ENCODE results near the gene EYS. TPM values are rescaled to one million over a fixed set of nuclear protein-coding genes. Genes with fewer than 3 reads are reported as not detected.

Gene EYS
- polyA plus RNA-seq, 1 of the 3 experiments (the other 2 are of a cell fraction): 0.05 TPM

DNA sequence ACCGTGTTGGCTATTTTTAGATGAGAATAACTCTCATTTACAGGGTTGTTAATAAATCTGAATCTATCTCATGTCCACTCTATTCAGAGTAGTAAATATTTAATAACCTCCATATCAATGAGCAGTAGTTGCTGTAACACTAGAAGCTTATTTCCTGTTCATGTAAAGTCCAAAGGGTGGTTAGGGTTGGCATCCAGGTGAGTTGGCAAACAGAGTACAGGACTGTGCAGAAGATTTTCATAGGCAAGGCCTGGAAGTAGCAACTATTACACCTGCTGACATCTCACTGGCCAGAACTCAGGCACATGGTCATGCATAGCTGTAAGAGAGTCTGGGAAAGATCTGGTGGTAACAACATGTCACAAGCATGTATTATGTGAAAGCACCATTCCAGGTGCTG is 1923.9 kb downstream of the EYS start:
- 88% methylated on average over 1 of the region's 1 CpG for WGBS (ENCODE audit: low lambda C conversion rate)
- POLR2A ChIA-PET: interaction anchor here (0.7 kb wide), 1 partner anchor 149 kb away, joined by 3 read pairs; no protein-coding TSS in a partner anchor

DNA sequence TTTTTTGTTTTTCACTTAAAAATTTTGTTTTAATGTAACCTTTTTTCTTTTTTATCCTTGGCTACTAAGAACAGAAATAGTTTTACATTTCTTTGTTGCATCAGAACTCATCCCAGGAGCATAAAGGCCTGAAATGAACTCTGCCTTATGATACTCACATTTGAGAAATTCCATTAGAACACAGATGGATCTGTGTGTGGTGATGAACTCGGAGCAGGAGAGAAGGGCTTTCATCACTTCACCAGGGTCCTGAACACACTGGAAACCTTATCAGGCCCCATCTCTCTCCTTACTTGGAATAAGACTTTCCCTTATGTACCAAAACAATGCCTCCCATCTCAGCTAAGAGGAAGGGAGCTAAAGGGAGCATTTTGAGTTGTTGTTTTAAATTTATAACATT is 1932.1 kb downstream of the EYS start:
- Histone ChIP-seq H3K9me3 (no peaks in the 10 kb centered on the region), H3K4me3 (ENCODE audit: low read depth in 2 of 2, low read length in 1 of 2) (no peak overlapping the region), H3F3A (replicated peaks; ENCODE audit: insufficient read depth) (no peaks in the 10 kb centered on the region), H3K4me2 (no peak overlapping the region), H3K9ac (no peak overlapping the region), H3K4me1 (ENCODE audit: control insufficient read depth in 1 of 2, insufficient read depth in 2 of 2, low read depth in 1 of 2, low read length in 1 of 2) (no peaks in the 10 kb centered on the region), H3K9me2 (no peaks in the 10 kb centered on the region), H3K27ac (ENCODE audit: low read depth in 2 of 2, low read length in 1 of 2) (no peak overlapping the region), H3K79me2 (ENCODE audit: insufficient read depth) (no peaks in the 10 kb centered on the region), H3K27me3 (ENCODE audit: insufficient read depth) (no peaks in the 10 kb centered on the region), H3K36me3 (replicated peaks in 1 of 2; ENCODE audit: control insufficient read depth in 1 of 2, insufficient read depth in 2 of 2, low read length in 1 of 2) (no peaks in the 10 kb centered on the region), H4K20me1 (ENCODE audit: insufficient read depth) (no peaks in the 10 kb centered on the region), H2AFZ (ENCODE audit: low read depth) (no peak overlapping the region)
- CTCF ChIA-PET: interaction anchor here (1.3 kb wide), 1 partner anchor 11 kb away, joined by 7 read pairs; no protein-coding TSS in a partner anchor
- no peak for DNase-seq
- no peak for TF ChIP-seq JUND (IDR thresholded peaks at IDR 0.05)
- TF ChIP-seq, protein P1, sequence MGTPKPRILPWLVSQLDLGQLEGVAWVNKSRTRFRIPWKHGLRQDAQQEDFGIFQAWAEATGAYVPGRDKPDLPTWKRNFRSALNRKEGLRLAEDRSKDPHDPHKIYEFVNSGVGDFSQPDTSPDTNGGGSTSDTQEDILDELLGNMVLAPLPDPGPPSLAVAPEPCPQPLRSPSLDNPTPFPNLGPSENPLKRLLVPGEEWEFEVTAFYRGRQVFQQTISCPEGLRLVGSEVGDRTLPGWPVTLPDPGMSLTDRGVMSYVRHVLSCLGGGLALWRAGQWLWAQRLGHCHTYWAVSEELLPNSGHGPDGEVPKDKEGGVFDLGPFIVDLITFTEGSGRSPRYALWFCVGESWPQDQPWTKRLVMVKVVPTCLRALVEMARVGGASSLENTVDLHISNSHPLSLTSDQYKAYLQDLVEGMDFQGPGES (IDR thresholded peaks at IDR 0.05; ENCODE audit: low read depth, low read length): no peak
- TF ChIP-seq, protein P2, sequence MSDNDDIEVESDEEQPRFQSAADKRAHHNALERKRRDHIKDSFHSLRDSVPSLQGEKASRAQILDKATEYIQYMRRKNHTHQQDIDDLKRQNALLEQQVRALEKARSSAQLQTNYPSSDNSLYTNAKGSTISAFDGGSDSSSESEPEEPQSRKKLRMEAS (IDR thresholded peaks at IDR 0.05; ENCODE audit: low read depth): no peak
- no peak for TF ChIP-seq FOXM1 (IDR thresholded peaks at IDR 0.05; ENCODE audit: low read depth)
- 100% methylated on average over 1 of the region's 1 CpG for WGBS (ENCODE audit: low lambda C conversion rate)
- POLR2A ChIA-PET: no interaction called here

More for the DNA sequence above, 1923.9 kb downstream of the EYS start:
- Histone ChIP-seq H3F3A (replicated peaks; ENCODE audit: insufficient read depth) (no peaks in the 10 kb centered on the region), H3K36me3 (replicated peaks in 1 of 2; ENCODE audit: control insufficient read depth in 1 of 2, insufficient read depth in 2 of 2, low read length in 1 of 2) (no peaks in the 10 kb centered on the region), H3K27ac (ENCODE audit: low read depth in 2 of 2, low read length in 1 of 2) (no peak overlapping the region), H3K9me2 (no peaks in the 10 kb centered on the region), H3K79me2 (ENCODE audit: insufficient read depth) (no peaks in the 10 kb centered on the region), H3K4me2 (no peak overlapping the region), H3K4me3 (ENCODE audit: low read depth in 2 of 2, low read length in 1 of 2) (no peak overlapping the region), H3K27me3 (ENCODE audit: insufficient read depth) (no peaks in the 10 kb centered on the region), H4K20me1 (ENCODE audit: insufficient read depth) (no peaks in the 10 kb centered on the region), H3K9me3 (no peaks in the 10 kb centered on the region), H3K4me1 (ENCODE audit: control insufficient read depth in 1 of 2, insufficient read depth in 2 of 2, low read depth in 1 of 2, low read length in 1 of 2) (no peaks in the 10 kb centered on the region), H2AFZ (ENCODE audit: low read depth) (no peak overlapping the region; the same call in 1 of the 2 replicates), H3K9ac (no peak overlapping the region)
- CTCF ChIA-PET: interaction anchor here (0.5 to 3.0 kb wide), 2 partner anchors 19 to 312 kb away, joined by 3 to 13 read pairs; no protein-coding TSS in a partner anchor
- no peak for DNase-seq
- no peak for TF ChIP-seq JUND (IDR thresholded peaks at IDR 0.05)

DNA sequence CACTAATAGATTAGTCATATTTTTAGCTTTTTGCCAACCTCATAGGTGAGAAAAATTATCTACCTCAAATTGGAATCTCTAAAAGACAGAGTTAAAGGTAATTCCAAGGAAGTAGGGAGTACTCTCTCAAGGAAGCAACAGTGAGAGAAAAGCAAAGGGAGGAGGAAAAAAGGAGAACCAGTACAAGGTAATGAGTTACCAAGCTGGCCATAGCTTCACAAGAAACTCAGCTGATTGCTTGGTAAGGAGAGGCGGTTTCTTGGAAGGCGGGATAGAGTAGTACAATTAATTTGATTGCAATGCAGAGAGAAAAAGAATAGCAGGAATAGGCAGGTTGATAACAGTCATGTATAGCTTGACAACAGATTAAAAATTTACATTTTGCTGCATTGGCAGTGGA is 1933.8 kb downstream of the EYS start:
- Histone ChIP-seq H3K27me3 (ENCODE audit: insufficient read depth) (no peaks in the 10 kb centered on the region), H2AFZ (ENCODE audit: low read depth) (no peak overlapping the region), H3K27ac (ENCODE audit: low read depth in 2 of 2, low read length in 1 of 2) (no peak overlapping the region), H3K9me3 (no peaks in the 10 kb centered on the region), H3F3A (replicated peaks; ENCODE audit: insufficient read depth) (no peaks in the 10 kb centered on the region), H3K79me2 (ENCODE audit: insufficient read depth) (no peaks in the 10 kb centered on the region), H3K4me3 (ENCODE audit: low read depth in 2 of 2, low read length in 1 of 2) (no peak overlapping the region), H4K20me1 (ENCODE audit: insufficient read depth) (no peaks in the 10 kb centered on the region), H3K9ac (no peak overlapping the region), H3K36me3 (replicated peaks in 1 of 2; ENCODE audit: control insufficient read depth in 1 of 2, insufficient read depth in 2 of 2, low read length in 1 of 2) (no peaks in the 10 kb centered on the region), H3K9me2 (no peaks in the 10 kb centered on the region), H3K4me2 (no peak overlapping the region), H3K4me1 (ENCODE audit: control insufficient read depth in 1 of 2, insufficient read depth in 2 of 2, low read depth in 1 of 2, low read length in 1 of 2) (no peaks in the 10 kb centered on the region)
- CTCF ChIA-PET: interaction anchor here (1.0 to 1.8 kb wide), 4 partner anchors 9 to 425 kb away, joined by 3 to 7 read pairs (median 3); no protein-coding TSS in a partner anchor
- no peak for TF ChIP-seq POLR2AphosphoS5 (IDR thresholded peaks at IDR 0.05; ENCODE audit: low read depth, low read length)
- DNase-seq: no peak
- POLR2A ChIA-PET: no interaction called here
- WGBS (ENCODE audit: low lambda C conversion rate): 93% methylated on average over 2 of the region's 2 CpGs

Data from SK-N-SH (cell line).